ENCODE results near the gene PCDHB14.
A peak's percentile ranks its signal among the peaks of the same experiment; 100 is the strongest.
"Not testable (repeated sequence)": the region's sequence is repeated elsewhere in the genome, so short reads cannot be mapped to it uniquely, and the experiment has no call there.

PCDHB14 gene

DNA sequence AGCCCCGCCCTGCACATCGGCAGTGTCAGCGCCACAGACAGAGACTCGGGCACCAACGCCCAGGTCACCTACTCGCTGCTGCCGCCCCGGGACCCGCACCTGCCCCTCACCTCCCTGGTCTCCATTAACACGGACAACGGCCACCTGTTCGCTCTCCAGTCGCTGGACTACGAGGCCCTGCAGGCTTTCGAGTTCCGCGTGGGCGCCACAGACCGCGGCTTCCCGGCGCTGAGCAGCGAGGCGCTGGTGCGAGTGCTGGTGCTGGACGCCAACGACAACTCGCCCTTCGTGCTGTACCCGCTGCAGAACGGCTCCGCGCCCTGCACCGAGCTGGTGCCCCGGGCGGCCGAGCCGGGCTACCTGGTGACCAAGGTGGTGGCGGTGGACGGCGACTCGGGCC lies 23.8 kb downstream of the PCDHB14 start:
- H3K9ac ChIP-seq (ENCODE audit: low read length); H3K4me3 ChIP-seq (ENCODE audit: low read length); H3K4me1 ChIP-seq (ENCODE audit: control insufficient read depth, insufficient read depth, low read length); H3K36me3 ChIP-seq (ENCODE audit: control insufficient read depth, insufficient read depth, low read length, severe bottlenecking); DNase-seq (ENCODE audit: low read depth); H3K27me3 ChIP-seq (replicated peaks; ENCODE audit: control insufficient read depth, insufficient read depth, low read length): not testable (repeated sequence)
- peaks cover 93% of the 10 kb centered on the region for H3K9me3 ChIP-seq (ENCODE audit: control insufficient read depth, low read length)

DNA sequence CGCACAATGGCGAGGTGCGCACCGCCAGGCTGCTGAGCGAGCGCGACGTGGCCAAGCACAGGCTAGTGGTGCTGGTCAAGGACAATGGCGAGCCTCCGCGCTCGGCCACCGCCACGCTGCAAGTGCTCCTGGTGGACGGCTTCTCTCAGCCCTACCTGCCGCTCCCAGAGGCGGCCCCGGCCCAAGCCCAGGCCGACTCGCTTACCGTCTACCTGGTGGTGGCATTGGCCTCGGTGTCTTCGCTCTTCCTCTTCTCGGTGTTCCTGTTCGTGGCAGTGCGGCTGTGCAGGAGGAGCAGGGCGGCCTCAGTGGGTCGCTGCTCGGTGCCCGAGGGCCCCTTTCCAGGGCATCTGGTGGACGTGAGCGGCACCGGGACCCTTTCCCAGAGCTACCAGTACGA lies 24.3 kb downstream of the PCDHB14 start:
- not testable (repeated sequence) for DNase-seq (ENCODE audit: low read depth); H3K4me1 ChIP-seq (ENCODE audit: control insufficient read depth, insufficient read depth, low read length); H3K9ac ChIP-seq (ENCODE audit: low read length); H3K36me3 ChIP-seq (ENCODE audit: control insufficient read depth, insufficient read depth, low read length, severe bottlenecking); H3K27me3 ChIP-seq (replicated peaks; ENCODE audit: control insufficient read depth, insufficient read depth, low read length)
- H3K4me3 ChIP-seq (ENCODE audit: low read length): peak overlapping the region; percentile 15
- peaks cover 93% of the 10 kb centered on the region for H3K9me3 ChIP-seq (ENCODE audit: control insufficient read depth, low read length)

DNA sequence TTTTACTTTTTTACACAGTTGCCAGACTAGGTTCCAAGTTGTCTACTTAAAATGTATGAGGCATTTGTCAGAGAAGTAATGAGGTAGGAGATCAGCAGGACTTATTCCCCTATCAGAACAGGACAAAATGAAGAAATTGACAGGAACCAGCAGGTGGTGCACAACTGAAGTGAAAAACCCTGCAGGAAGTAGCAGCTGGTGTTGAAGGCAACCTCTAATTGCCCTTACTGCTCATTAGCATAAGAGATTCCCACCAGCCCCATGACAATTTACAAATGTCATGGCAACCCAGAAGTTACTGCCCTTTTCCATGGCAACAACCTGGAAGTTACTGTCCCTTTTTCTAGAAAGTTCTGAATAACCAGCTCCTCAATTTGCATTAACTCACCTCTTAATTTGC lies 27.4 kb downstream of the PCDHB14 start:
- no peaks in the 10 kb centered on the region for H3K4me1 ChIP-seq (ENCODE audit: control insufficient read depth, insufficient read depth, low read length)
- H3K4me3 ChIP-seq (ENCODE audit: low read length): peak overlapping the region; percentile 38
- no peaks in the 10 kb centered on the region for H3K36me3 ChIP-seq (ENCODE audit: control insufficient read depth, insufficient read depth, low read length, severe bottlenecking)
- H3K9me3 ChIP-seq (ENCODE audit: control insufficient read depth, low read length): peaks cover 93% of the 10 kb centered on the region
- no peak for DNase-seq (ENCODE audit: low read depth)
- no peak overlapping the region for H3K9ac ChIP-seq (ENCODE audit: low read length)
- H3K27me3 ChIP-seq (replicated peaks; ENCODE audit: control insufficient read depth, insufficient read depth, low read length): no peaks in the 10 kb centered on the region

DNA sequence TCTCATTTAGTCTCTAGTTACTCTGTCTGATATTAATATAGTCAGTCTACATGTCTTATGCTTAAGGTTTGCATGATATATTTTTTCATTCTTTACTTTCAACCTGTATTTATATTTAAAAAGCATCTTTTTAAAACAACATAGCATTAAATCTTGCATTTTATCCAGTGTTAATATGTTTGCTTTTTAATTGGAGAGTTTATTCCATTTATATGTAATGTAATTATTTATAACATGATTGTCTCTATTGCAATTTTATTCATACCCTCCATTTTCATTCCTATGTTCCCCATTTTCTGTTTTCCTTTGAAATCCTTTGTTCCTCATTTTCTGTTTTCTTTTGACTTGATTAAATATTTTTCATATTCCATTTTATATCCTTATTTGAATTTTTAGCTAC lies 35.3 kb downstream of the PCDHB14 start:
- Histone ChIP-seq H3K4me3 (ENCODE audit: low read length) (peak overlapping the region; percentile 71), H3K4me1 (ENCODE audit: control insufficient read depth, insufficient read depth, low read length) (no peaks in the 10 kb centered on the region), H3K9me3 (ENCODE audit: control insufficient read depth, low read length) (peaks cover 100% of the 10 kb centered on the region), H3K9ac (ENCODE audit: low read length) (no peak overlapping the region), H3K27me3 (replicated peaks; ENCODE audit: control insufficient read depth, insufficient read depth, low read length) (no peaks in the 10 kb centered on the region), H3K36me3 (ENCODE audit: control insufficient read depth, insufficient read depth, low read length, severe bottlenecking) (peaks cover 12% of the 10 kb centered on the region)
- DNase-seq (ENCODE audit: low read depth): no peak

DNA sequence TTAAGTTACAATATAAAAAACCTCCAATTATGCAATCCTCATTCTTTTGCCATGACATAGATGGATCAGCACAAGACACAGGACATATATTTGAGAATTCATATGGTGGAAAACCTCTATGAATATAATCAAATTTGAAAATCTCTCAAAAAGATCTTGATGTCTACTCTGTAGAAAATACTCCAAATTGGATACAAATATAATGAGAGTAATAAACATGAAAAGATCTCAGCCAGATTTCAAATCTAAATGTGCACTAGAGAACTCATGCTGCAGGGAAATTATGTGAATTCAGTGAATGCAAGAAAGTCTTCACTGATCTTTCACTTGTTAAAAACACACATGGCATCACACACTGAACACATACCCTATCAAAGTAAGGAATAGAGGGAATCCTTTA lies 35.8 kb downstream of the PCDHB14 start:
- DNase-seq (ENCODE audit: low read depth): no peak
- Histone ChIP-seq H3K27me3 (replicated peaks; ENCODE audit: control insufficient read depth, insufficient read depth, low read length) (no peaks in the 10 kb centered on the region), H3K9ac (ENCODE audit: low read length) (no peak overlapping the region), H3K4me3 (ENCODE audit: low read length) (peak overlapping the region; percentile 71), H3K9me3 (ENCODE audit: control insufficient read depth, low read length) (peaks cover 100% of the 10 kb centered on the region), H3K36me3 (ENCODE audit: control insufficient read depth, insufficient read depth, low read length, severe bottlenecking) (peaks cover 12% of the 10 kb centered on the region), H3K4me1 (ENCODE audit: control insufficient read depth, insufficient read depth, low read length) (no peaks in the 10 kb centered on the region)

DNA sequence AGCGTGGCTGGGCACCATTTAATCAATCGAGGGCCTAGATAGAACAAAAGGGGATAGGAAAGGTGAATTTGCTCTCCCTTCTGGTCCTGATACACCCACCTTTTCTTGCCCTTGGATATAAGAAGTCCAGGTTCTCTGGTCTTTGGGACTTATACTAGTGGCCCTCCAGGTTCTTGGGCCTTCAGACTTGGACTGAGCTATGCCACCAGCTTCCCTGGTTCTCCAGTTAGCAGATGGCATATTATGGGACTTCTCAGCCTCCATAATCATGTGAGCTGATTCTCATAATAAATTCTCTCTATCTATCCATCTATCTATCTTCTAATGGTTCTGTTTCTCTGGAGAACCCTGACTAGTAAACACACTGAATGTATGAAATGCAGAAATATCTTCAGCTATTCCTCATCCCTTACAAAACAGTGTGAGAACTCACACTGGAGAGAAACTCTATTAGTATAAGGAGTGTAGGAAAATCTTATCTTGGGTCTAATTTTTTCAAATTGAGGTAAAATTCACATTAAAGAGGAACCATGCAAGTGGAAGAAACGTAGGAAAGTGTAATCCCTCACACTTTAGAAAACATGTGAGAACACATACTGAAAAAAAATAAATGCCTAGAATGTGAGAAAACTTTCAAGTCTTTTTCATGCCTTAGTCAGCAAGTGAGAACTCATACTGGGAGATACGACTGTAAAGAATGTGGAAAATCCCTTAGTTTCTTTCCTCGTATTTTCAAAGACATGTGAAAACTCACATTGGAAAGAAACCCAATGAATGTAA lies 37.5 kb downstream of the PCDHB14 start:
- peak; percentile 7 for DNase-seq (ENCODE audit: low read depth)
- Histone ChIP-seq H3K36me3 (ENCODE audit: control insufficient read depth, insufficient read depth, low read length, severe bottlenecking) (peaks cover 17% of the 10 kb centered on the region), H3K4me1 (ENCODE audit: control insufficient read depth, insufficient read depth, low read length) (no peaks in the 10 kb centered on the region), H3K9me3 (ENCODE audit: control insufficient read depth, low read length) (peaks cover 100% of the 10 kb centered on the region), H3K4me3 (ENCODE audit: low read length) (peak overlapping the region; percentile 71), H3K9ac (ENCODE audit: low read length) (no peak overlapping the region), H3K27me3 (replicated peaks; ENCODE audit: control insufficient read depth, insufficient read depth, low read length) (no peaks in the 10 kb centered on the region)

DNA sequence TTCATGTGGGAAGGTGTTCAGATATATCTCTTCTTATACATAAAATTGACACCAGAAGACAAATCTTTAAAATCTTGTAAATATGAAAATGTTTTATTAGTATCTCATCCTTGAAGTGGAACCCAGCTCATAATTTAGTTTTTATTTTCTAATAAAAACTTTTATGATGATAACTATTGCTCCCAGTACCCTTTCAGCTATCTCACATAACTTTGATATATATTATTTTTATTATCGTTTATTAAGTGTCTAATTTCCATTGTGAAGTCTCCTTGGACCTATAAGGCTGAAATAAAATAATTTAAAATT lies 38.0 kb downstream of the PCDHB14 start:
- Histone ChIP-seq H3K36me3 (ENCODE audit: control insufficient read depth, insufficient read depth, low read length, severe bottlenecking) (peaks cover 20% of the 10 kb centered on the region), H3K4me1 (ENCODE audit: control insufficient read depth, insufficient read depth, low read length) (no peaks in the 10 kb centered on the region), H3K9ac (ENCODE audit: low read length) (no peak overlapping the region), H3K9me3 (ENCODE audit: control insufficient read depth, low read length) (peaks cover 100% of the 10 kb centered on the region), H3K27me3 (replicated peaks; ENCODE audit: control insufficient read depth, insufficient read depth, low read length) (no peaks in the 10 kb centered on the region), H3K4me3 (ENCODE audit: low read length) (peak overlapping the region; percentile 71)
- no peak for DNase-seq (ENCODE audit: low read depth)

DNA sequence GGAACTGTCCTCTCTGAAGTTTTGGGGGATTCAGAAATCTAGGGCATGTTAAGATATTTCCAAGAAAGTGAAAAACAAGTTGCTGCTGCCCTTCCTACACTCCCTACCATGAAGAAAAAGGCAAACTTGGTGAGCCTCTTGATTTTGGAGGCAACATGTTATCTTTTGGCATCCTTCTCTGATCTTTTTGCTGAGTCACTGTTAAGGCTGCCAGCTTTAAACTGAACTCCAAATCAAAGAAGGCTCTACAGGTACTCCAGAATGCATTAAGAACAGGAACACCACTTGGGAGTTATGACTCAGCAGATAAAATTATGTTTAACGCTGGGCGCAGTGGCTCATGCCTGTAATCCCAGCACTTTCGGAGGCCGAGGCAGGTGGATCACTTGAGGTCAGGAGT lies 46.1 kb downstream of the PCDHB14 start:
- peaks cover 99% of the 10 kb centered on the region for H3K9me3 ChIP-seq (ENCODE audit: control insufficient read depth, low read length)
- DNase-seq (ENCODE audit: low read depth): no peak

DNA sequence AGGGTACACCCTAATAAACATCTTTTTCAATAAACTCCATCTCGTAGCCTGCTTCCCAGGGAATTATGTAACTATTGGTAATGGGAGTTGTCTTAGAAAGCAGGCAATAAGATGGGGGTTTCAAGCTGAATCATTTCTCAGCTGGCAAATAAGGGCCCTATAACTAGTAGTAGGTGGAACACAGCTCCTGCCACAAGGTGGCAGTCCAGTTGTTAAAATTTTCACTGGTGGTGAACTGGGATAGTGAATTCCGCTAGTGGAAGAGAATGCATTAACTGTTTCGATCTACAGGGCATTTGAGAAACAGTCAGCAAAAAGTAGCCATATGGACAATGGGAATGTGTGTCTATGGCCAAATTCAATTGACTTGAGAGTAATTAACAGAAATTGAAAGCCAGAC lies 49.8 kb downstream of the PCDHB14 start:
- Histone ChIP-seq H3K9me3 (ENCODE audit: control insufficient read depth, low read length) (peaks cover 91% of the 10 kb centered on the region), H3K27me3 (replicated peaks; ENCODE audit: control insufficient read depth, insufficient read depth, low read length) (no peaks in the 10 kb centered on the region), H3K4me1 (ENCODE audit: control insufficient read depth, insufficient read depth, low read length) (no peaks in the 10 kb centered on the region), H3K36me3 (ENCODE audit: control insufficient read depth, insufficient read depth, low read length, severe bottlenecking) (peaks cover under 1% of the 10 kb centered on the region), H3K4me3 (ENCODE audit: low read length) (no peak overlapping the region), H3K9ac (ENCODE audit: low read length) (no peak overlapping the region)
- DNase-seq (ENCODE audit: low read depth): no peak

More for the DNA sequence above, 46.1 kb downstream of the PCDHB14 start:
- Histone ChIP-seq H3K36me3 (ENCODE audit: control insufficient read depth, insufficient read depth, low read length, severe bottlenecking) (peaks cover 14% of the 10 kb centered on the region), H3K4me3 (ENCODE audit: low read length) (peak overlapping the region; percentile 46), H3K9ac (ENCODE audit: low read length) (no peak overlapping the region), H3K27me3 (replicated peaks; ENCODE audit: control insufficient read depth, insufficient read depth, low read length) (no peaks in the 10 kb centered on the region), H3K4me1 (ENCODE audit: control insufficient read depth, insufficient read depth, low read length) (no peaks in the 10 kb centered on the region)
